ENCODE measurements around the gene C2orf92.

Gene C2orf92

DNA sequence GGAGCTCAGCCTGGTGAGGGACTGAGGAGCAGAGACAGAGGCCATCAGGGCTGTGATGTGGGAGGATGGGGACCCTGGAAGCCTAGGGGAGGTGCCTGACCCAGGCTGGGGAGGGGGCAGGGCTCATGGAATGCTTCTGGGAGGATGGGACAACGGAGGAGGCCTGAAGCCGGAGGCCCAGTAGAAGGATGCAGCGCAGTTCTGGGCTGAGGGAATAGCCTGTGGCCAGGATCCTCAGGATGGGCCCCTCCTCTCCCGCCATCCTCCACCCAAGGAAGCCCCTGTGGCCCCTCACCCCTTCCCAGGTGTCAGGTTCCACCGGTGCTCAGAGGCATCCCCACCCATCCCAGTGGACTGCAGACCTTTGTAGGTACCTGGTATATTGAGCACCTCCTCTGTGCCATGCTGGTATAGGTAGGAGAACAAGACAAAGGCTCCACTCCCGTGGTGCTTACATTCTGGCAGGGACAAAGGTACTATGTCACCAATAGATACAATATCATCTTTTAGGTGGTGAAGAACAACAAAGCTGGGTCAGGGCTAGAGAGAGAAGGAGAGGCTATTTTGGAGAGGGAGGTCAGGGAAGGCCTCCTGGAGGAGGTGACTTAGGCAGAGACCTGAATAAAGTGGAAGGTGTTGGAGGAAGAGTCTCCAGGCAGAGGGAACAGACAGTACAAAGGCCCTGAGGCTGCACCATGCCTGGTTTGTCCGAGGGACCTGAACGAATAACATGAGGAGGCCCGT is 46.6 kb downstream of the C2orf92 start:
- DNase-seq, result no peak

- DNase-seq, result no peak
Observed at GRCh38 chr2:97716695-97717612, 47.4 kb downstream of the C2orf92 start.

DNA sequence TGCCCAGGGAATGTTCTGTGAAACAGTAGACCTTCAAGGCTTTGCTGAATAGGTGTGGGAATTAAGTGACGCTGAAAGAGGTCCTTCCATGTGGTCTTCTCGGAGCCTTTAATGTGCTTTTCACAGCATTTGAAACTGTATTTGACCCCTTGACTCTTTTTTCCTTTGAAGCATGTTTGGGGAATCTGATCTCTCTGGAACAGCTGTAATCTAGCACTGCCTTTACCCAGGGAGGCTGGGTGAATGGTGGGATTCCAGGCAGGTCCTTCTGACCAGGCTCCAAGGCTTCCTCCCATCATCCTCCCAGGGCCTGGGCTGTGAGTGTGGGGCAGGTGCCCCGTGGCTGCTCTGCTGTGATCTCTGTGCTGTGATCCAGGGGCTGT is 48.1 kb downstream of the C2orf92 start:
- DNase-seq, result no peak

DNA sequence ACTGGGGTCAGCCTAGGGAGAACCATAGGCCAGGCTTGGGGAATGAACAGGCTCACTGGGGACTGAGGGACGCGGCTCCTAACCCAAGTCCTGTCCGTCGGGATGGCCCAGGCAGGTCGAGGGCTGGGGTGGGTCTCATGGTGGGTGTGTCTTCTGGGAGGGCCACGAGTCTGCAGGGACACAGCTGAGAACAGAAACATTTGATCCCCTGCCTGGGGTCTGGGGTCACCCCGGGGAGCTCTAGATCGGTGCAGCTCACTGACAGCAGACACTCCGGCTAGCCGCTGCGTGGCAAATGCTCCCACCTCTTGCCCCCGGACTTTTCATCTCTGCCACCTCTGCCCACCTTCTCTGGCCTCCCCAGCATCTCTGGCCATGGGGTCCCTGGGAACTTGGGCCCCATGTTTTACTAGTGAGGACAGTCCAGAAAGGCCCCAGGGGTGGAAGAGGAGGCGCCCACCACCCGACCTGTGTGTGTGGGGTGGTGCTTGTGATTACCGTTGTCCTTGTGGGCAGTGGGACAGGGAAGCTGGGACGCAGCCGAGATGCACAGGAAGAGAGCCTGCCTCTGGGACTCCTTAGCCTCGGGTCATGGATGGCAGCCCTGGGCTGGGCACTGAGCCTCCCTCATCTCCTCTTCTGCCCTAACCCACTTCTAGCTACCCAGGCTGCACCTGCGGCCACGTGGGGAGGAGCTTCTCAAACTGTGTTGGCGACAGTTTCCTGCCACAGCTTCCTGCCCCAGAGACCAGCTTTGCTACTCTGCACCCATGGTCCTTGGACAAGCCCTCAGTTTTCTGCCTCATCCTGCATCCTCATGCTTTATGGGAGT is 48.8 kb downstream of the C2orf92 start:
- DNase-seq, result no peak

GRCh38 chr2:97718942-97719341 is 49.4 kb downstream of the C2orf92 start:
- no peak for DNase-seq

DNA sequence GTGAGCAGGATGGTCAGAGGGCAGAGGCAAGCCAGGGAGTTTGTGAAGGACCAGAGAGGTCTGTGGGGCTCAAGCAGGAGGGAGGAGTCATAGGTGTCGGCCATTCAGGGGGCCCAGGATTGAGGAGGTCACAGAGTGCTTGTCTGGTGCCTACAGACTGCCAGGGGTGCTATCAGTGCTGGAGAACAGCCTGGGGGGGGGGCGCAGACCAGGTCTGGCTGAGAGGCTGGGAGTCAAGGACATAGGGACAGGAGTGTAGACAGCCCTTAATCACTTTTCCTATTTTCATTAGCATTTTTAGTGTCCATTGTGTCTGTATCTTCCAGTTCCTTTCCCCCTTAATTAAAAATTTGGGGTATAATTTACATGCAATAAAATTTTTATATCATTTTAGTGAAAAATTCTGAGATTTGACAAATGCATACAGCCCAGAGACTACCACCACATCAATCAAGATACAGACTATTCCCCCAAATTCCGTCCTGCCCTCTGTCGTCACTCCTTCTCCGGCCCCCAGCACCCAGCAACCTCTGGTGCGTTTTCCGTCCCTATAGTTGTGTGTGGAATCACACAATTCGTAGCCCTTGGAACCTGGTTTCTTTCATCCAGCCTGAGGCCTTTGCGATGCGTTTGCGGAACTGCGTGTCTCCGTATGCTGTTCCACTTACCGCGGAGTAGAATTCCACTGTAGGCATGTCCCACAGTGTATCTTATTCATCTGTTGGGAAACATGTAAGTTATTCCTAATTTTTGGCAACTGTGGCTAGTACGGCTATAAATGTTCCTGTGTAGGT is 50.0 kb downstream of the C2orf92 start:
- no peak for DNase-seq

DNA sequence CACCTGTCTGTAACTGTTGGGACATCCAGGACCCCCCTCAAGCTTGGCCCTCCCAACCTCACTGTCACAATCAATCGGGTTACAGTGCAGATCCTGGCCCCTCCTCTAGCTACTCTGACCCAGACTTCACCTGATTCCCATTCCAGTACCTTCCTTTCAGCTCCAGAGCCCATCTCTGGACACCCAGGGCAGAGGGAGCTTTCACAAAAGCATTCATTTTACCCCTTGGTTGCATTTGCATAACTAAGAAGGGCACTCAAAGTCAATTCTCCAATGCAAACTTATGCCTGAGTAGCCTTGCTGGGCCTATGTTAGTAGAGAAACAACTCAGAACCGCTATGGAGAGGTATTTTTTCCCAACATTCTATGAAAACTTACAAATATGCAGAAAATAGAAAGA is 51.2 kb downstream of the C2orf92 start:
- DNase-seq, result no peak

- DNase-seq, result no peak
Observed at GRCh38 chr2:97722227-97722626, 52.7 kb downstream of the C2orf92 start.

DNA sequence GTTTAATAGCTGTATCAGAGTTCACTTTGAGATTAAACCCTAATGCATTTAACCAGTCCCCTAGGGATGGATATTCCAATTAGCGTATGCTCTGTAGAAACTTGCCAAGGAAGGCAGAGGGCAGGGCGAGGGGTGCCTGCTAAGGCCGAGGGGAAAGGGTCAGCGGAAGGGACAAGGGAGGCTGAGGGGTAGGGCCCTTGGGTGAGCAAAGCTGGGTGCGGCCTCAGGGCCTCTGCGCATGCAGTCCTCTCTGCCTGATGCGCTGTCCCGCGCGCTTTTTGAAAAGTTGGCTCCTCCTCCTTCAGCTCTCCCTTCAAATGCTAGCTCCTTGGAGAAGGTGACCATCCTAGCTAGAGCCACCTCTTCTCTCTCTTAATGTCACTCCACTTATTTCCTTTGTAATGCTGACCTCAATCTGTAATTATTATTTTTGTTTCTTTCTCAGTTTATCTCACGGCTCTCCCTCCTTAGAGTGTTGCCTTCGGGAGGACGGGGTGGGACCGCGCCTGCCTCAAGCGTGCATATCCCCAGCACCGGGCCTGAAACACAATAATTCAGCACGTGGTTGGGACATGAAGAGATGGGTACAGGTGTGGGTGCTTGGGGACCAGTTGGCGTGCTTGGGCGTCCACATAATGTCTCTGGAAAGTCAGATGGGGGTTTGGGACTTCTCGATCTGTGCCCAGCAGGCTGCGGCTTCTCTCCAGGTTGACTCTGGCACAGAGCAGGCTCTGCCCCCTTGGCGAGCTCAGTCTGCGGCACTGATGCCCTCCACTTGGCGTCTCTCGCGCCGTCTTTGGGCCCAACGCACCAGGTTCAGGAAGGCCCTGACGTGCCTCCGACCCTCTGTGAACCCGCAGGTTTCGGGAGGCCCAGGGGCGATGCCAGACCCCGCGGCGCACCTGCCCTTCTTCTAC is 53.9 kb downstream of the C2orf92 start:
- DNase-seq, result no peak

DNA sequence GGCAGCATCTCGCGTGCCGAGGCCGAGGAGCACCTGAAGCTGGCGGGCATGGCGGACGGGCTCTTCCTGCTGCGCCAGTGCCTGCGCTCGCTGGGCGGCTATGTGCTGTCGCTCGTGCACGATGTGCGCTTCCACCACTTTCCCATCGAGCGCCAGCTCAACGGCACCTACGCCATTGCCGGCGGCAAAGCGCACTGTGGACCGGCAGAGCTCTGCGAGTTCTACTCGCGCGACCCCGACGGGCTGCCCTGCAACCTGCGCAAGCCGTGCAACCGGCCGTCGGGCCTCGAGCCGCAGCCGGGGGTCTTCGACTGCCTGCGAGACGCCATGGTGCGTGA is 54.5 kb downstream of the C2orf92 start:
- DNase-seq, result no peak

- no peak for DNase-seq
Observed at GRCh38 chr2:97724501-97724900, 55.0 kb downstream of the C2orf92 start.

- no peak for DNase-seq
Observed at GRCh38 chr2:97724946-97725688, 55.6 kb downstream of the C2orf92 start.

GRCh38 chr2:97726261-97727064 is 57.0 kb downstream of the C2orf92 start:
- no peak for DNase-seq

GRCh38 chr2:97727296-97727695 is 57.8 kb downstream of the C2orf92 start:
- no peak for DNase-seq

GRCh38 chr2:97728091-97728731 is 58.7 kb downstream of the C2orf92 start:
- DNase-seq, result no peak

DNA sequence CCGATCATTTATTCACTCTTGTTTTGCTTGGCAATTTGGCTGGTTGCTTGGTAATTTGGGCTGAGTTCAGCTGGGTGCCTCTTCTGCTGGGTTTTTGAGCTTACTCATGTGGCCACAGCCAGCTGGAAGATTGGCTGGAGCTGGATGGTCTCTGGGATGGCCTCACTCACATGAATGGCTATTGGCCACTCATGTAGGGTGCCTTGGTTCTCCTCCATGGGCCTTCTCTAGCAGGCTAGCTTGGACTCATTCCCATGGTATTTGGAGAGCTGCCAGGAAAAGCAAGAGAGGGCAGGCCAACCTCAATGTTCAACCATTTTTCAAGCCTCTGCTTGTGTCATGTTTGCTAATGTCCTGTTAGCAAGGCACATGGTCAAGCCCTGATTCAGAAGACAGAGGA is 60.7 kb downstream of the C2orf92 start:
- DNase-seq, result no peak

- no peak for DNase-seq
Observed at GRCh38 chr2:97731274-97732020, 61.9 kb downstream of the C2orf92 start.

Measured in islet precursor cell (in vitro differentiated cells).